Ovary (tissue), 9 donors: ENCODE data around the gene CARD9. TPM values are rescaled to one million over a fixed set of nuclear protein-coding genes. Genes with fewer than 3 reads are reported as not detected.

Experiments used
- DNase-seq, 5 donors: peaks; one replicate each; pipeline ENCODE4 v3.0.0-alpha.2; 2019 to 2020
- H3K27ac ChIP-seq, 2 donors: fragments of 200-600 bp; one replicate each; pipeline versions ENCODE4 v1.5.1 to v1.8.0; 2019 to 2022
- H3K27me3 ChIP-seq: fragments of 200-600 bp; one replicate; pipeline ENCODE4 v1.8.0; 2022
- H3K36me3 ChIP-seq: fragments of 200-600 bp; sonication (generic); one replicate; pipeline ENCODE4 v1.5.1; 2019
- H3K4me1 ChIP-seq: one replicate; pipeline ENCODE4 v1.8.1; 2013; ENCODE audit warnings: mild to moderate bottlenecking, moderate library complexity; ENCODE audit not compliant: insufficient read depth
- H3K4me3 ChIP-seq: fragments of 200-600 bp; sonication (generic); one replicate; pipeline ENCODE4 v1.5.1; 2017
- H3K9me3 ChIP-seq, 2 donors: fragments of 200-600 bp in 1 of 2; sonication (generic) in 1 of 2; one replicate each; pipeline versions ENCODE4 v1.5.1 to v1.8.1; 2013 to 2019; ENCODE audit warnings: mild to moderate bottlenecking in 1 of 2, moderate library complexity in 1 of 2
- EP300 ChIP-seq: sonication (generic); formaldehyde crosslinking; IDR thresholded peaks from one replicate; pipeline ENCODE4 v1.6.1; 2017; ENCODE audit warnings: antibody characterized with exemption
- POLR2A ChIP-seq: fragments of 450-650 bp; IDR thresholded peaks from one replicate; pipeline ENCODE4 v1.6.1; 2017; ENCODE audit warnings: antibody characterized with exemption, mild to moderate bottlenecking, moderate library complexity
- WGBS, 3 donors: extraction: QIAGEN DNeasy Blood & Tissue Kit in 1 of 3; methylation state at CpG; one replicate each; pipeline versions ENCODE4 v1.1.5 to v1.1.7; 2013 to 2017; 5-methylcytosine and 5-hydroxymethylcytosine counted together
- intact Hi-C, 4 donors: fragments of 100-400 bp; cut with DNase I; formaldehyde crosslinking; loops; one replicate each; pipeline versions ENCODE4 v1.11.0 to v1.15.1; 2022 to 2023
- polyA plus RNA-seq, 2 donors: library from polyadenylated mRNA; stranded (reverse); fragments of 200-250 nt in 1 of 2; fragments of 350-450 nt in 1 of 2; fragmentation: Illumina TruSeq in 1 of 2; extraction: RNeasy Lipid Tissue Mini Kit (QIAGEN cat#74804) in 1 of 2; gene quantifications; one replicate each; pipeline ENCODE4 v1.2.3, GENCODE V29; 2013 to 2014
- total RNA-seq, 7 donors: library from RNA; depleted of rRNA in 2 of 7; stranded (reverse); fragments of >200 nt in 2 of 7; fragmentation: NEBNext Ultra II Directional in 3 of 7; extraction: Animal tissue kit (Norgen Biotek cat#: 25700) in 3 of 7; gene quantifications; one replicate each; pipeline versions ENCODE4 v1.1.0 to v1.2.4, GENCODE V29; 2016 to 2023
- TF ChIP-seq, protein P1 (sequence below), 3 donors: fragments of 450-650 bp in 2 of 3; fragments of 200-600 bp in 1 of 3; IDR thresholded peaks; one replicate each; pipeline versions ENCODE4 v1.5.1 to v1.8.0; 2016 to 2022; ENCODE audit warnings: antibody characterized with exemption in 3 of 3, mild to moderate bottlenecking in 1 of 3
- donor health status: DM: no; HTN: no; CAD: no; lungs with moderate emphysema.
- donor health status: DM: no; HTN: no; CAD: no.
- donor health status: Bipolar disorder and iron deficiency.
- donor health status: DM: yes; HTN: yes; CAD: no.
- donor health status: DM: no; HTN: no; CAD: no.
- donor health status: DM: yes; HTN: yes; CAD: no.

Gene CARD9
- total and polyA plus RNA-seq, 9 donors = 0.48 to 3.5 (median 1.1) TPM; not detected in 1

DNA sequence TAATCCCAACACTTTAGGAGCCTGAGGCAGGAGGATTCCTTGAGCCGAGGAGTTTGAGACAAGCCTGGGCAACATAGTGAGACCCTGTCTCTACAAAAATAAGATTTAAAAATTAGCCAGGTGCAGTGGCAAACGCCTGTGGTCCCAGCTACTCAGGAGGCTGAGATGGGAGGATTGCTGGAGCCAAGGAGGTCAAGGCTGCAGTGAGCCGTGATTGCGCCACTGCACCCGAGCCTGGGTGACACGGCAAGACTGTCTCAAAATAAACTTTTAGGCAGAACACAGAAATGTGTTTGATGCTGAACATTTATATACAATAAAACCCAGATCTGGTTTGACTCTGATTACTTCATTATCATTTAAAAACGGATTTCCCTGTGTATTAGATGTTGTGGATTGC lies 32.0 kb upstream of the CARD9 start:
- no peak overlapping the region for H3K27ac ChIP-seq
- intact Hi-C loops = no loop called here
- no peak for DNase-seq
- H3K4me3 ChIP-seq = no peak overlapping the region
- H3K27me3 ChIP-seq = no peaks in the 10 kb centered on the region
- H3K36me3 ChIP-seq = no peaks in the 10 kb centered on the region
- H3K9me3 ChIP-seq = no peaks in the 10 kb centered on the region
- TF ChIP-seq POLR2A (no peak), EP300 (no peak)
- TF ChIP-seq, protein P1, sequence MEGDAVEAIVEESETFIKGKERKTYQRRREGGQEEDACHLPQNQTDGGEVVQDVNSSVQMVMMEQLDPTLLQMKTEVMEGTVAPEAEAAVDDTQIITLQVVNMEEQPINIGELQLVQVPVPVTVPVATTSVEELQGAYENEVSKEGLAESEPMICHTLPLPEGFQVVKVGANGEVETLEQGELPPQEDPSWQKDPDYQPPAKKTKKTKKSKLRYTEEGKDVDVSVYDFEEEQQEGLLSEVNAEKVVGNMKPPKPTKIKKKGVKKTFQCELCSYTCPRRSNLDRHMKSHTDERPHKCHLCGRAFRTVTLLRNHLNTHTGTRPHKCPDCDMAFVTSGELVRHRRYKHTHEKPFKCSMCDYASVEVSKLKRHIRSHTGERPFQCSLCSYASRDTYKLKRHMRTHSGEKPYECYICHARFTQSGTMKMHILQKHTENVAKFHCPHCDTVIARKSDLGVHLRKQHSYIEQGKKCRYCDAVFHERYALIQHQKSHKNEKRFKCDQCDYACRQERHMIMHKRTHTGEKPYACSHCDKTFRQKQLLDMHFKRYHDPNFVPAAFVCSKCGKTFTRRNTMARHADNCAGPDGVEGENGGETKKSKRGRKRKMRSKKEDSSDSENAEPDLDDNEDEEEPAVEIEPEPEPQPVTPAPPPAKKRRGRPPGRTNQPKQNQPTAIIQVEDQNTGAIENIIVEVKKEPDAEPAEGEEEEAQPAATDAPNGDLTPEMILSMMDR (IDR thresholded peaks at IDR 0.05) = no peak
- 70 to 75% (median 70%) methylated on average over 7 of the region's 7 CpGs for WGBS, 3 donors
- peaks cover 3% of the 10 kb centered on the region for H3K4me1 ChIP-seq

GRCh38 chr9:136404801-136405136 lies 31.3 kb upstream of the CARD9 start:
- Histone ChIP-seq H3K9me3 (no peaks in the 10 kb centered on the region), H3K4me1 (peaks cover 6% of the 10 kb centered on the region), H3K27ac (no peak overlapping the region), H3K27me3 (no peaks in the 10 kb centered on the region), H3K4me3 (no peak overlapping the region), H3K36me3 (no peaks in the 10 kb centered on the region)
- intact Hi-C loops = loop anchor here in 1 of 4 donors (5.0 kb wide), 1 partner anchor 92 kb away; no protein-coding TSS in a partner anchor
- 85 to 87% (median 86%) methylated on average over 14 of the region's 14 CpGs for WGBS, 3 donors
- DNase-seq = no peak
- TF ChIP-seq EP300 = no peak
- TF ChIP-seq, protein P1 (IDR thresholded peaks at IDR 0.05) = no peak
- no peak for TF ChIP-seq POLR2A

GRCh38 chr9:136403915-136404800 lies 30.7 kb upstream of the CARD9 start:
- Histone ChIP-seq H3K36me3 (no peaks in the 10 kb centered on the region), H3K4me1 (peaks cover 7% of the 10 kb centered on the region), H3K4me3 (no peak overlapping the region), H3K9me3 (no peaks in the 10 kb centered on the region), H3K27me3 (no peaks in the 10 kb centered on the region), H3K27ac (no peak overlapping the region)
- intact Hi-C loops = loop anchor here in 1 of 4 donors (5.0 kb wide), 1 partner anchor 92 kb away; no protein-coding TSS in a partner anchor
- no peak for DNase-seq
- TF ChIP-seq EP300 = no peak
- TF ChIP-seq POLR2A = no peak
- TF ChIP-seq, protein P1 (IDR thresholded peaks at IDR 0.05) = no peak
- WGBS, 3 donors = 86 to 89% (median 89%) methylated on average over 32 of the region's 32 CpGs

DNA sequence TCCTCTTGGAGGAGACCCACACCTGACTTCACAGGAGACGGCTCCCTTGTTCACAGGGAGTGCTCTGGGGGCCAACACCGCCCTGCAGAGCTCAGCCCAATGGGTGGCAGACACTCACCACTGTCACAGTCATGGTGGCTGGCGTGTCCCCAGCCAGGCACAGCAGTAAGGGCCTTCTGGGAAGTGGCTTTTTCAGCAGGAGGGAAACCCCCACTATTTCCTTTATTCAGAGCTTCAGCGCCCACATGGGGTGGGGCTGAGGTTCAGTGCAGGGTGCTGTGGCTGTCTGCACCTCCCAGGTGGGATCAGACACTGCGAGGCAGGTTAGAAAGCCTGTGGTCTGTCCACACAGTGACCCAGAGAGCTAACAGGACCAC lies 30.1 kb upstream of the CARD9 start:
- intact Hi-C loops = loop anchor here in 1 of 4 donors (5.0 kb wide), 1 partner anchor 91 kb away; no protein-coding TSS in a partner anchor
- H3K27me3 ChIP-seq = no peaks in the 10 kb centered on the region
- WGBS, 3 donors = 85 to 89% (median 87%) methylated on average over 5 of the region's 5 CpGs
- no peak overlapping the region for H3K4me3 ChIP-seq
- no peak for TF ChIP-seq POLR2A
- TF ChIP-seq, protein P1 (IDR thresholded peaks at IDR 0.05) = no peak
- no peak for TF ChIP-seq EP300
- no peak overlapping the region for H3K27ac ChIP-seq
- no peaks in the 10 kb centered on the region for H3K9me3 ChIP-seq
- DNase-seq = no peak
- H3K4me1 ChIP-seq = peaks cover 13% of the 10 kb centered on the region
- no peaks in the 10 kb centered on the region for H3K36me3 ChIP-seq
